ENCODE data around the gene ZMPSTE24.
A peak's percentile ranks its signal among the peaks of the same experiment; 100 is the strongest.
"Not testable (repeated sequence)": the region's sequence is repeated elsewhere in the genome, so short reads cannot be mapped to it uniquely, and the experiment has no call there.

Gene ZMPSTE24

DNA sequence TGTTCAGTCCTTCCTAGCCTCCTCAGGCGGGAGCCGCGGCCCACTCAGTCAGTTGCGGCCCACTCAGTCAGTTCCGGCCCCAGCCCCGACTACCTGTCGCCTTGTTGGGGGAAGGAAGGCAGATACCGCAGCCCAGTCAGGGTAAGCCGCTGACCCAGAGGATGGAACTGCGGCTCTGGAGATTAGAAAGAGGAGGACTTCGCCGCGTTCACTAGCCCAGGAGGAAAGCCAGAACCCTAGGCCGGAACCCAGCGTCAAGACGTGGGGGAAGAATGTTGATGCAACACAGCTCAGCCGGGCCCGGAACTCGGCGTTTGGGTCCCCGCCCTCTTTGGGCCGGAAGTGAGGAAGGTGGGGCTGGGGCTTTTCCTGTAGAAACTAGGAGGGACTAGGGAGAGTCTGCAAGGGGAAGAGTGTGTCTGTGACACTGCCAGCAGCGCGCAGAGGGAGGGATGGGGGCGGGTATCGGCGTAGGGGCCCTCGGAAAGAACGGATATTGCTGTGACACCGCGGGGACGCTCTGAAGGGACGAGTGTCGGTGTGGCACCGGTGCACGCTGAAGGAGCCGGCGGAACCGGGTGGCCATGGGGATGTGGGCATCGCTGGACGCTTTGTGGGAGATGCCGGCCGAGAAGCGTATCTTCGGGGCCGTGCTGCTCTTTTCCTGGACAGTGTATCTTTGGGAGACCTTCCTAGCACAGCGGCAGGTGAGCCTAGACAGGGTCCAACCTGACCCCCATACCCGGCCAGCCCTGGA lies at the start of gene ZMPSTE24:
TSS of gene ZMPSTE24 (plus strand) at position 549 of the 757 bp plus-strand sequence. CDS start at position 585, 36 bp downstream.
- peak; percentile 98 for DNase-seq

DNA sequence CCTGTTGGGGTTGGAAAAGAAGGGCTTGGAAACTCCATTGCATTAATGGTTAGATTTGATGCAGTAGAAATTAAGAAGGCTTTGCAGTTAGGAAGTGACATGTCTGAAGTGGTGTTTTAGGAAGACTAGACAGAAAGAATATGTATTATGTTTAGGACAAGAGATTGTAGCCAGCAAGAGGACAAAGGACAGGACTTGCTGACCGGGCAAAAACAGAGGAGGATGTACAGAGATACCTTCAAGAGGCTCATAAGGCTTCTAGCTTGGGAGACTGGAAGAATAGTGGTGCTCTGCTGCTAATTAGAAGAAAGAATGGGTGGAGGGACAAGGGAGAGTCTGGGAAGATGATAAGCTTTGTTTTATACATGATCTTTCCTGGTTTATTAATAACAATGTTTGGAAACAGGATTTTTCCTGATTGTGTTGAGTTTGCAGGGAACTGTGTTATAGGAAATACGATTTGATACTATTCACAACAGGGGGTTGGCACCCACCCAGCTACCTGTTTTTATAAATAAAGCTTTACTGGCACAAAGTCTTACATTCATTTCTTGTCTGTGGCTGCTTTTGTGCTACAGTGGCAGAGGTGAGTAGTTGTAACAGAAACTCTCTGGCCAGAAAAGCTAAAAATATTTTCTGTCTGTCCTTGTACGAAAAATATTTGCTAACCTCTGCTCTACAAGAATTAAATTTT lies 47.4 kb upstream of the ZMPSTE24 start:
- DNase-seq: no peak

DNA sequence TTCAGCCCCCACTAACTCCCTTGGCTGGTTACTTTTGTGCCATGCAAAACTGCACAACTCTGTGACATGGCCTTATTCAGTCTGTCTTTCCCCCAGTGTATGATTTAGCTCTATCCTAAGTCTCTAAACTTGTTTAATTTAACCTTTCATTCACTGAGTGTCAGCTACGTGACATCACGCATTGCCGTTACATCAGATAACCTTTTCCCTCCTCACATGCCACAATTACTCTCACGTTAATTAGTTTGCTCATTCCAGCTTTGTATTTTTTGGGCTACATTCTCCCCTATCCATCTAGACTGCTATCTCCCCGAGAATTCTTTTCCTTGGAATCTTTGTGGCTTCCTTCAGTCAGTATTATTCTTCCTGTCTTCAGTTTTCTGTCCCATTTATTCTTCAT lies 39.7 kb upstream of the ZMPSTE24 start:
- no peak for DNase-seq

DNA sequence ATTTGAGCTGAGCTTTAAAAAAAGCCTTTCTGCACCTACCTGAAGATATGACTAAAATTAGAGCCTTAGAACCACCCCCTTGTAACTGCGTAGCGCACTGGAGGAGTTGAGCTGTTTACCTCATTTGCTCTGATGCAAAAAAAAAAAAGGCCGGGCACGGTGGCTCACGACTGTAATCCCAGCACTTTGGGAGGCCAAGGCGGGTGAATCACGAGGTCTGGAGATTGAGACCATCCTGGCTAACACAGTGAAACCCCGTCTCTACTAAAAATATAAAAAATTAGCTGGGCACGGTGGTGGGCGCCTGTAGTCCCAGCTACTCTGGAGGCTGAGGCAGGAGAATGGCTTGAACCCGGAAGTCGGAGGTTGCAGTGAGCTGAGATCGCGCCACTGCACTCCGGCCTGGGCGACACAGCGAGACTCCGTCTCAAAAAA lies 36.5 kb upstream of the ZMPSTE24 start:
- DNase-seq: not testable (repeated sequence)

DNA sequence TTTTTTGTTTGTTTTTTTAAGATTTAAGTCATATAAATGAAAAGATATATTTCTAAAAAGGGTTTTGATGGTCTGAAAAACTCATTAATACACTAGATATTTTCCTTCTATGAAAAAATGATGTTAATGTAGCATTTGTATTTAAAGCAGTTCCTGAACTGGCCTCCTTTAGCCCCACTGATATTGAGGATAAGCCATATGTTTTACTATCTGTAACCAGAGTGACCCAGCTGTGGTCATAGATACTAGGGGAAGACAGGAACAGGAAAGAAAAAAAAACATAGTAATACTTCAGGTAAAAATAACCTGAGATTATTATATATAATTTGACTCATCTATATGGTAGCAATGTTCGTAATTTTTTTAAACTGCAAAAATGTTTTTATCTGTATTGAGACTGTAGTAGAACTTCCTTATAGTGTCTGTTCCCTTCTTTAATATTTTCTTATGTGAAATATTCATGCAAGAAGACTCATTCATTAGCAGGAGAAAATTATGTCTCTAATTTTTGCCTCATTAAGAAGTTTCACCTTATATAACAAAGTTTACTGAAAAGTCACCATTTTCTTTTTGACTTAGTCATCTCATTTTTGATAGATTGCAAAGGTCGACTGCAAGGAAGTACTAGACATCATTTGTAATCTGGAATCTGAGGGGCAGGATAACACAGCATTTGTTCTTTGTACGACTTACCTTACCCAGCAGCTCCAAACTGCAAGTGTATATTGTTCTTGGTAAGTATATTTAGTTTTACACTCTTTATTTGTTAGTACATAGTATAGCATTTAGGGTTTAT lies 35.9 kb upstream of the ZMPSTE24 start:
- DNase-seq: no peak

DNA sequence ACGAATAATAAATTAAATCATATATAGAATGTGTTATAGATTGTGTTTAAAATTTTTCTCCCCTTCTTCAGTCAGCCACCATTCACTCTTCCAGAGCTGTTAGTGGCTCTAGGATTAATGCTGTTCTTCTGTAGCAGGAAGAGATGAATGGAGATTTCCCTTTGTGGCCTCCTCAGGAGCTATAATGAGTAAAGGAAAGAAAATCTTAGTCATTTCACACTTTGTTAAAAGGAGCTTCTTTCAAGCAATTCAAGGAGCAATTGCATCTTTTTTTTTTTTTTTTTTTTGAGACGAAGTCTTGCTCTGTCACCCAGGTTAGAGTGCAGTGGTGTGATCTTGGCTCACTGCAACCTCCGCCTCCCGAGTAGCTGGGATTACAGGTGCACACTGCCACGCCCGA lies 34.0 kb upstream of the ZMPSTE24 start:
- peak; percentile 78 for DNase-seq

DNA sequence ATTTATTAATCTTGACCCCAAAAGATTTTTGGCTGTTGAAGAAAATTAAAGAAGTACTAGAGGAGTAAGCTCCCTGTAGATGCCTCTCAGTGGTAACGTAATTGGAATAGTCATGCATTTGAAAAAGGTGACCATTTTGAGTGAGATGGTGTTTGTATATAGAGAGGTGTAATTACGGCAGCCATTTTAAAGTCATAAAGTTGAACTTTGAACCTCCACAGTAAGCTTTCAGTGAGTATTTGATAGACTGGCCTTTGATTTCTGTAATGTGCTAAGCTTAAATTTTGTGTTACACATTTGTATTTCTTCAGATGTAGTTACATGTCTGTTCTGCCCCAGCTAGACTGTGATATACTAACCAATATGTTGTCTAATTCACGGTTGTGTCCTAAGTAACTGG lies 31.8 kb upstream of the ZMPSTE24 start:
- DNase-seq: no peak

DNA sequence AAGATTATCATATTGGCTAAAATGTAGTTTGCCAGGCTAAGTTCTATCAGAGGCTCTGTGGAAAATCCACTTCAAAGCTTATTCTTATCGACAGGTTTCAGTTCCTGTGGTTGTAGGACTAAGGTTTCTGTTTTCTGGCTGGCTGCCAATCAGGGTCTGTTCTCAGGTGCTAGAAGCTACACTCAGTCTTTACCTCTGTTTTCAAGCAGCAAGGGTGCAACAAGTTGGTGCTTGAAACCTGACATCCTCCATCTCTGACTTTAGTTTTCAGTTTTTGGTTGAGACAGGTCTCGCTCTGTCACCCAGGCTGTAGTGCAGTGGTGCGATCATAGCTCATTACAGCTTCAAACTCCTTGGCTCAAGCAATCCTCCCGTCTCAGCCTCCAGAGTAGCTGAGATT lies 25.6 kb upstream of the ZMPSTE24 start:
- peak; percentile 88 for DNase-seq

DNA sequence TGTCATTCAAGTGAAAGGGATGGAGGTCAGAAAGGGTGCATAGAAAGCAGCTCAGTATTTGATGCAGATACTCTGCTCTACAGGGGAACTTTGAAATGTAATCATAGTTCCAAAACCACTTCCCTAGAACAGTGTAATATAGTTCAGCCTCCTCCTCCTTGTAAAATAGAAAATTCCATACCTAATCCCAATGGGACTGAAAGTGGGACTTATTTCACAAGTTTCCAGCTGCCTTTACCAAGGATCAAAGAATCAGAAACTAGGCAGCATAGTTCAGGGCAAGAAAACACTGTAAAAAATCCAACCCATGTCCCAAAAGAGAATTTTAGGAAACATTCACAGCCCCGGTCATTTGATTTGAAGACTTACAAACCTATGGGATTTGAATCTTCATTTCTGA lies 18.4 kb upstream of the ZMPSTE24 start:
- DNase-seq: no peak

DNA sequence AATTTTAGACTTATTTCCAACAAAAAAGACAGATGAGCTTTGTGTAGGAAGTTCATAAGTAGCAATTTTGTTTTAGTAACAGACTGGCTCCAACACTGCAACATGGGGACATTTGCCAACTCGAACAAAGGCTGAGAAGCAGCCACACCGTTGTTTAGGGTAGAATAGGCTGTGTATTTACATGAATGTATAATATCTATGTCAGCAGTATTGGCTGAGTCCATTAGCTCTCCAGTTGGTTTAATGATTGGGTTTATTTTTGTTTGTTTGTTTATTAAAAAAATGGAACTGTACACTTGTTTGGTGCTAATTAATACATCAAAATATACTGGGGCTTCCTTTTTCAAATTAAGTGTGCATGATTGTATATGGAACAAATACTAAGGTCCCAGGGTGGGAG lies 17.6 kb upstream of the ZMPSTE24 start:
- no peak for DNase-seq

DNA sequence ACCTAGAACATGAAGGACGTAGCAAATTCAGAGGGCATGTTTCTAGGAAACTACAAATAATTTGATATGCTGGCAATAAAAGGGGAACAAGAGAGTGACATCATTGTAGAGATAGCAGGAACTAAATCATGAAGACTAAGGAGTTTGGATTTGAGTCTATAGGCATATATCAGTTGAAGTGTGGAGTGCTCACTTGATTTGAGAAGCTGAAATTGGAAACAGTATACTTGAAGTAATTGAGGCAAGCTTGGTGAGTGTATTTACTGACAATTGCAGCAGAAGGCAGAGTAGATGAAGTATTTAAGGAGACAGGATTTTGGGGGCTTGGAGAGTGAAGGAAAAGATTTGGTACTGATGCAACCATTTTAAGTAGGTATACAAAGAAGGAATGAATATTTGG lies 16.7 kb upstream of the ZMPSTE24 start:
- DNase-seq: peak; percentile 43

DNA sequence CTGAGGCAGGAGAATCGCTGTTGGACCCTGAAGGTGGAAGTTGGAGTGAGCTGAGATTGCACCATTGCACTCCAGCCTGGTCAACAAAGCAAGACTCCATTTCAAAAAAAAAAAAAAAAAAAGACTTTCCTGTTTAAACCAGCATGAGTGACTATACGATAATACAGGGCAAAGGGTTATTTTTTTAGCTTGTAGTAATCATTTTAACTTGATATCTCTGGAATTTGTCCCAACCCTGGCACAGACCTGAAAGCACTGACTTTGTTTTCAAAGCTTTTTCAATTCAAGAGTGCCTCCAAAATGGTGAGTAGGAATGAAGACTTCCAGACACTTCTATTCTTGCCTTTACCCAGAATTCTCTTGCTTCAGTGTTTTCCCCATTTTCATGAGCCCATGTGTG lies 14.7 kb upstream of the ZMPSTE24 start:
- no peak for DNase-seq

DNA sequence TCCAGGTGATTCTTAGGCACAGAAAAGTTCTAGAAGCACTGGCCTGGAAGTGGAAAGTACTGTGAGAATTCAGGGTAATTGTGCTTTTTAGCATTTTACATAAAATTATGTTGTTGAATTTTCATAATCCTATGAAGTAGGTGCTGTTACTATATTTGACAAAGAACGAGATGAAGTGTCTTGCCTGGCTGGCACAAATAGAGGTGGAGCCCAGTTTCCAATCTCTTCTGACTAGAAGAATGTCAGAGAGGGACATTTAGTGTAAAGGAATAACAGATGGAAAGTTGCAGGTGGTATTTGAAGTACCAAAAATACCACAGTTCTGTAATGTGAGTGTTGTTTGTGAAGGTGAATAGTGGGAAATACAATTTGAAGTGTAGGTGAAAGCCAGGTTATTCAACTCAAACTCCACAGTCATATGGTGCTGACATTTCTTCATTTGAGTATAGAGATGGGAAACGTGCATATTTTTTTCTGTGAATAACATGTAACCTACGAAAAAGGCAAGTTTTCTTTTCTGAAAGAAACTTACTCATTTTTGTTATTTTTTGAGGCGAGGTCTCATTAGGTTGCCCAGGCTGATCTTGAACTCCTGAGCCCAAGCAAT lies 13.8 kb upstream of the ZMPSTE24 start:
- DNase-seq: peak; percentile 41

DNA sequence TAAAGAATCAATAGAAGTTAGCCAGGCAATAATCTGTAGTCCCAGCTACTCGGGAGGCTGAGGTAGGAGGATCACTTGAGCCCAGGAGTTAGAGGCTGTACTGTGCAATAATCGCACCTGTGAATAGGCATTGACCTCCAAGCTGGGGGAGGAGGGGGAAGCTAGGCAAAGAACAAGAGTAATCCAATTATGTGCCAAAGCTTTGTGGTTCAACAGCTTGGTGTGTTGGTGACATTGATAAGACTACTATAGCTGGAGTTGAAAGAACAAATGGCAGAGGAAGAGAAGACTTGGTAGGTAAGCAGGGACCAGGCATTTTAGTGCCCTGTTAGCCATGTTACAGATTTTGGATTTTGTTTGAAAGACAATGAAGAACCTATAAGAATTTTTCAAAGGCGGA lies 12.3 kb upstream of the ZMPSTE24 start:
- no peak for DNase-seq

DNA sequence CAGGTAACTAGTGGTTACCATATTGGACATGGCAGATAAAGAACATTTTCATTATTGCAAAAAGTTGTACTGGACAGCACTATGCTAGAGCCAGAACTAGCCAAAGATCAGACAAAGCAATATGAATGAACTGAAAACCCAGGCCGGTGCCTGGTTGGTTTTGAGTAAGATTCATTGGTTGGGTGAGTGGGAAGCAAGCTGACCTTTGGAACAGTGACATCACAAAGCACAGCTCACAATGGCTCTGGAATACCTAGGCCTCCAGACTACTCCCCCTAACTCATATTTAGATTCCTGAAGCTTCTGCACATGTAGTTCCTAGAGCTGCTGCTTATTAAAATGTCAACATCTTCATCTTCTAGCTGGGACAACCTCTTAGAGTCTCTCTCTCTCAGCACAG lies 10.4 kb upstream of the ZMPSTE24 start, which contains the start of gene TMCO2:
TSS of gene TMCO2 (plus strand) at position 283 of the 400 bp plus-strand sequence. CDS start at position 340, 57 bp downstream.
- DNase-seq: no peak

DNA sequence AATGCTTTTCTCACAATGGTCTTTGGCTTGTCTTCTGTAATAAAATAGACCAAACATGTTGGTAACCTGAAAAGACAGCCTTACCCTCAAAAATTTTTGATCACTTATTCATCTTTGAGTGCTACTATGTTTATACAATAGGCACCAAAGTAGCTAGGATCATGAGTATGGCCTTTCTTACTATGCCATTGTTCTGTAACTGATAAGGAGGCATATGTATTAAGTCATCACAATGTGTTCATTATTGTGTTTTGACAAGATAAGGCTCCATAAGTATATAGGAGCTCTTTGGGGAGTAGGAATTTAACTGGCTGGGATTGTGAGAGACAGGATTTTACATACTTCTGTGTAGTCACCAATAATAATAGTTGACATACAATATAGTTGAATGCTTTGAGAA lies 9.6 kb upstream of the ZMPSTE24 start:
- no peak for DNase-seq

DNA sequence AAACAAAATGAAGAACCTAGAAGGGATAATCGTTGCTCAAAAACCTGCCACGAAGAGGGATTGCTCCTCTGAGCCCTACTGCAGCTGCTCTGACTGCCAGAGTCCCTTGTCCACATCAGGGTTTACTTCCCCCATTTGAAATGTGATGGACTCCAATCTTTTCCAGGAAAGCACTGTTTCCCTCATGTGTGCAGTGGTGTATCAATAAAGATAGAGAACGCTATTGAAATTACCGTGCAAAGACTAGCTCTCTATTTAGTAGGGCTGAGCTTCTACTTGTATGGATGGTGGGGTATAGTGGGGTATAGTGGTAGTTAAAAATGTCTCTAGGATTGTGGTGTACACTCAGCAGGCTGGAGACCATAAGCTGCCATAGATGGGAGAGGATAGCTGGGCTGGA lies 6.6 kb upstream of the ZMPSTE24 start:
- no peak for DNase-seq

DNA sequence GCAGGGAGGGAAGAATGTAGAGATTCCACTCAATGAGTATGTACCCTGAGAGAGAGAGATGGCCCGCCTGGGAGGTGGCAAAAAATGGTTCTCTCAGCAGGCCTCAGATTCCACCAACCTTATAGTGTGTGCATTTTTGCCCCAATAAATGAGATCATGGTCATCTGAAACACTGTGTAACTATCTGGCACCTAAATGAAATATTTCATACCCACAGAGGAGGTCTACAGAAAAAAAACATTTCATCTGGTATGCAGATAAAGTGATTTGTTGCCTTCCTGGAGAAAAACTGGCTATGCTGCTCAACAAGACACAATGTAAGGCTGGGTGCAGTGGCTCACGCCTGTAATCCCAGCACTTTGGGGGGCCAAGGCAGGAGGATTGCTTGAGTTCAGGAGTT lies 5.4 kb upstream of the ZMPSTE24 start:
- no peak for DNase-seq

DNA sequence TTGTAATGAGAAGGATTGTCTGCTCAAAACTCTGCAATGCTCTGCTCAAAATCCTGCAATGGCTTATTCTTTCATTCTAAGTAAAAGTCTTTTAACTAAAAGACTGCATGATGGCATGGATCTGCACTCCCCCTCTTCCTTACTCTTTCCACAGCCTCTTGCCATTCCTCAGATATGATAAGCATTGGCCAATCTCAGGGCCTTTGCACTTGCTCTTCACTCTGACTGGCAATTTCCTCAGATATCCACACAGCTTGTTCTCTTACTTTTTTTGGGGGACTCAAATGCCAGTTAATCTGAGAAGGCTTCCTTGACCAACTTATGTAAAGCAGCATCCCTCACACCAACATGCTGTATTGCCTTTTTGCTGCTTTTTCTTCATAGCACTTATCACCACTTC lies 2.8 kb upstream of the ZMPSTE24 start:
- DNase-seq: no peak

DNA sequence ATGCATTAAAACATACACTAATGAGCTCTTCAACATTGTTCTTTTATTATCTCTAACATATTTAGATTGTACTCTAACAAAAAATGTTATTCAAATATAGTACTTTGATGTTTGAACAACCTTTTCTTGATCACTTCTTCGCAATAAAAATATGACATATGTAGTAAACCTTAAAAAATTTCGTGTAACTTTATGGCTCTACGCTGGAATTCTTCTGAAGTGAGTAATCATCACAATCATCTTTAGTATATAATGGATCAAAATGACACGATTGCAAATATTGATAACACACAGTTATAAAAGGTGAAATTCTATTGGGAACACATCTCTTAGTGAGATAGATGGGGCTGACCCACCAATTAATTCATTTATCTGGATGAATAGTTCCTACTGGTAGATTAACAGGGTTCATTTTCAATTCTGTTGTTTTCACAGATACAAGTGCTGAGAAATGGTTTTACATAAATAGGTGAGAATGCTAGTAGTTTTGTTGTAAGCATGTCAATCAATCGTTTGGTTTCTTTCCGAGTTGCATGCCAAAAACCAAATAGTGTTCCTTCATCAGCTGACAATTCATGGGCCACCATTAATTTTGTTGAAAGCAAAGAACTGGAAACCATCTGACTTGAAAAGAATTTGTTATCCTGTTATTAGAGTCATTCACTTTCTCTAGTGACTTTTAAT lies 1.5 kb upstream of the ZMPSTE24 start:
- no peak for DNase-seq

DNA sequence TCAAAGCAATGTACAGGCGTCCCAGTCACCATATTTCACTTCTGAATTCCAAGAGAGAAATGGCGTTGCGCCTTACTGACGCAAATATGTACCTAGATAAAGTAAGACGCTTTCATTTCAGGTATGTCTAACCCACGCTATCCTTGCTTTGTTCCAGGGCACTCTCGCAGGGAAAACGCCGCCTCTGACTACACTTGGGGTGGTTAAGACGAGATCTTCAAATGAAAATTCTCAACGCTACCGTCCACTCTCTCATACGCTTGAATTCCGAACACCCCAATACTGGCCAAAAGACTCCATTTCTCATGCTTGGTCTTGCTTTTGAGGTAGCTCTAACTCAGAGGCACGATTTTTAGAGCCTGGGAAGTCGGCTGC lies 736 bp upstream of the ZMPSTE24 start:
- DNase-seq: no peak

DNA sequence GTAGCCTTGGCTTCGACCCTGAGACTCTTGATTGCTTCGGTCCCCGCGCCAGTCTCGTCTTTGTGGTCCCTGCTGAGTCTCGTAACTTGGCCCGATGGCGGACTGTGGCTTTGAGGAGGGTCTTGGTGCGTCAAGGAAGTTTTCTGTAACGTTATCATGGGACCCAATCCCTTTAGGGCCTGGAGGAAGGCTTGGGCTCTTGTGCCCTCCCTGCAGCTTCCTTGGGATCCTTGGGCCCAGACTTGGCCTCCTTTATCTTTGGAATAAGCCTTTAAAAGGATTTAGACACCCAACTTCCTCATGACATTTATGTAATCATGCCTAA lies 371 bp downstream of the ZMPSTE24 start:
- DNase-seq: no peak

DNA sequence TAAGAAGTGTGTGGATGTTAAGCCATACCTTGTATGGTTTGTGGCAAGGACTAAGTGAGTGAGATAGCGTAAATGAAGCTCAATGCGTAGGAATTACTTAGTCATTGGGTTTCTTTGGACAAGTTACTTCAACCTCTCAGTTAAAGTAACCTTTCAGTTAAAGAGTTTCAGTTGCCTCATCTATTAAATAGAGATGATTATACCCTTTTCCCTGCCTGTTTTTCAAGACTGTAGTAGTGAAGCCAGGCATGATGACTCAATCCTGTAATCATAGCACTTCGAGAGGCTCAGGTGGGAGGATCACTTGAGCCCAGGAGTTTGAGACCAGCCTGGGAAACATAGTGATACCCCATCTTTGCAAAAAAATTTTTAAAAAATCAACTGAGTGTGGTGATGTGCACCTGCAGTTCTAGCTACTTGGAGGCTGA lies 6.3 kb downstream of the ZMPSTE24 start:
- DNase-seq: peak; percentile 77

Measured in activated CD4-positive, alpha-beta T cell treated with anti-CD3 and anti-CD28 coated beads, Interleukin-10, Interleukin-2, amounts not matched to agents 100 ng/mL and 50 ng/mL, durations not matched to agents 16 hours and 8 hours (primary cell).